ENCODE data around the gene GCNT1.
A peak's percentile ranks its signal among the peaks of the same experiment; 100 is the strongest.
"Not testable (repeated sequence)": the region's sequence is repeated elsewhere in the genome, so short reads cannot be mapped to it uniquely, and the experiment has no call there.

GCNT1 gene

DNA sequence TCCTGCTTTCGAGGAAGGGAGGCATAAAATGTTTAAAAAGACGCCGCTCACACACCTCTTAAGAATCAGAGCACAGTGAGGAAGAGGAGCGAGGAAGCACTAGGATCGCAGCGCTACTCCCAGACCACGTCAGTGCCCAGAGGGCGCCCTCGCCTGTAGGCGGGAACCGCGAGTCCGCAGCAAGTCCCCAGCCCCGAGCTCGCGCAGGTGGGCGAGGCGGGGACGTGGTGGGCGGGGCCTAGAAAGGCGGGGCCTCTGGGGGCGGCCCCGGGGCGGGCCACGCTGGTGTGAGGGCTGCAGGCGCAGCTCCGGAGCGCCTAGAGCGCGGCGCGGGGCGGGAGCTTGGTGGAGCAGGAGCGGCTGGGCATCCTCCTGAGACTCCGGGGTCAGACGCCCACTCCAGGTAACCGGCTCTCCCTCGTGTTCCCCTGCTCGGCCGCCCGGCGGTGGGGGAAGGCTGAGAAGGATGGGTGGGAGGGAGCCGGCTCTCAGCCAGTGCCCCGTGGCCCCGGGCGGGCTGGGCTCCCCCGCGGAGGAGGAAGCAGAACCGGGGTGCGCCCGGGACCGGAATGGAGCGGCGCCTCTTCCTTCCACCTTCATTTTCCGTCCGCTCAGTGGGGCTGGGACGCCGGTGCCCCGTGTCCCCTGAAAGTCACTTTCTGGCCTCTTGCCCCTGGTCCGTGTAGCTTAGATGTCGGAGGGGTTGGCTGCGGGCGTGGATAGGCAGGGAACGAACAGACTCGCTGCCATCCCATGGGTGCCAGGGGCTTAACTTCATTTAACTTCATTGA is at the start of gene GCNT1:
GCNT1 (plus strand) TSS at position 280 of the 791 bp plus-strand sequence. CDS start 43,200 bp downstream, outside the sequence.
- DNase-seq (ENCODE audit: low read depth), result peak; percentile 89

DNA sequence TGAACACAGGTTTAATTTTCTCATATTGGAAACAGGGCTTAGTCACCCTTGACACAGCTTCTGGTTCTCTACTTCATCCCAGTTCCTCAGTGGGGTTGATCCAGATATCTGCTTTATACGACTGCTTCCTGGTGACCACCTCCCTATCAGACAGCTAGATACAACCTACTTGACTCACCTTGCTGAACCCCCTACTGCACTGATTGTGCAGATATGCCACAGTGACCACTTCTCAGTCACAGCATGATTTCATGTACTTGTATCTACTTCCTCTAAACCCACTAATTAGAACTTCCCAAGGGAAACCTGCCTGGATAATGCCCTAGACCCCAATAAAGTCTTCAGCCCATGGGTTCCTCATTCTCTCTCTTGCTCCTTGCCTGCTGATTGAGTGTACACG is 46.3 kb upstream of the GCNT1 start:
- no peak for DNase-seq (ENCODE audit: low read depth)

DNA sequence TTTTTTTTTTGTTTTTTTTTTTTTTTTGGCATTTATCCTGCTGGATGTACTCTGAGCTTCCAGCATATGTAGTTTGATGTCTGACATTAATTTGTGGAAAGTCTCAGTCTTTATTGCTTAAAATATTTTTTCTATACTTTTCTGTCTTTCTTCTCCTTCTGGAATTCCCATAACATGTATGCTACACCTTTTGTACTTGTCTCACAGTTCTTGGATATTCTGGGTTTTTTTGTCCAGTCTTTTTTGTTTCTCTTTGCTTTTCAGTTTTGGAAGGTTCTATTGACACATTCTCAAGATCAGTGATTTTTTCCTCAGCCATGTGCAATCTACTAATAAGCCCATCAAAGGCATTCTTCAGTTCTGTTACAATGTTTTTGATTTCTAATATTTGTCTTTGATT is 45.3 kb upstream of the GCNT1 start:
- no peak for DNase-seq (ENCODE audit: low read depth)

DNA sequence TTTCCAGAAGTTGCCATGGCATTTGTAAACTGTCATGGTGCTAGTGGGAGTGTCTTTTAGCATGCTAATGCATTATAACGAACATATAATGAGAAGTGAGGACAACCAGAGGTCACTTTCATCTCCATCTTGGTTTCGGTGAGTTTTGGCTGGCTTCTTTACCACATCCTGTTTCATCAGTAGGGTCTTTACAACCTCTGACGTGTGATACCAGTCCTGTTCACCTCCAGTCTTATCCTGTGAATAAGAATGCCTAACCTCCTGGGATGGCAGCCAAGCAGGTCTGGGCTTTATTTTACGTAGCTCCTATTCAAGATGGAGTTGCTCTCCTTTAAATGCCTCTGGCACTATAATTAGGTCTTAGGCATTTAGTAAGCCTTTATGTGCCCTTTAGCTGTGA is 44.3 kb upstream of the GCNT1 start:
- DNase-seq (ENCODE audit: low read depth), result no peak

DNA sequence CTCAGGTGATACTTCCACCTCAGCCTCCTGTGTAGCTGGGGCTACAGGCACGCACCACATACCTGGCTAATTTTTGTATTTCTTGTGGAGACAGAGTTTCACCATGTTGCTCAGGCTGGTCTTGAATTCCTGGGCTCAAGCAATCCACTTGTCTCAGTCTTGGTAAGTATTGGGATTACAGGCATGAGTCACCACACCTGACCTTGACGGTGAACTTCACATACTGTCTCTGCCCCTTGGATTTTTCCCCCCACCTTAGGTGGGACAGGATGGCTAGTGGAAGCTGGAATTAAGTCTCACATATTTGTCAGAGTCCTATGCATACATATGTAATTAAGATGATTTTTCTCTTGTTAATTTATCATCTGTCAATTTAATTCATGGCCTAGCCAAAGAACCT is 43.8 kb upstream of the GCNT1 start:
- DNase-seq (ENCODE audit: low read depth), result no peak

DNA sequence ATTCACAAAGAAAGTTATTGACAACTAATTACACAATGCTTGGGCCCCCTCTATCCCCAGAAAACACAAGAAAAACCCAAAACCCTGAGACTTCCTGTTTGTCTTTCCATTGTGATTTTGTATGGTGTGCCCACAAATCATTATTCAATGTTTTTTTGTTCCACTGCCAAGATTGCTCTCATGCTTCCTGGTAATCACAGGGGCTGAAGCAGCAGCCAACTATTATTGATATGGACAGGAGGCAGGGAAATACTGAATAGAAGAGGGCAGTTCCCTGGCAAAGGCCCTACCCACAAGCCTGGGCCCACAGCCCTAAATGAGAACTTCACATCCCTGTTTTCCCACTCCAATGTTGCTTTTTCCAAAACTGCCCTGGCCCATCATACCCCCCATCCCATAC is 43.3 kb upstream of the GCNT1 start:
- DNase-seq (ENCODE audit: low read depth), result no peak

DNA sequence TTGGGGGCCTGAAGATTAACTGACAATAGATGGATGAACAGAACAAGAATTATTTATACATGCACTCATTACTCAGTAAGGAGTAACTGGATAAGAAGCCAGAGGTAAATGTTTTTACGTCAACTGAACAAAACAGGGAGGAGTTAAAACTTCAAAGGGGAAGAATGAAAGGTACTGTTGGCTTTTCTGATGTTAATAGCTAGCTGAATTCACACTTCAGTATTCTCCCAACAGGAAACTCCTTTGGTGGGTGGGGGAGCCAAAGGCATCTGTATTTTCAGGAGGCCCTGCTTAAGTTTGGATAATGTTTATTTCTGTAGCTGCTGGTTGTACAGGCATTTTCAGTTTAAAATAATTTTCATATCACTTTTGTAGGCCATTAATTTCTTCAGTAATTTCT is 41.6 kb upstream of the GCNT1 start:
- no peak for DNase-seq (ENCODE audit: low read depth)

DNA sequence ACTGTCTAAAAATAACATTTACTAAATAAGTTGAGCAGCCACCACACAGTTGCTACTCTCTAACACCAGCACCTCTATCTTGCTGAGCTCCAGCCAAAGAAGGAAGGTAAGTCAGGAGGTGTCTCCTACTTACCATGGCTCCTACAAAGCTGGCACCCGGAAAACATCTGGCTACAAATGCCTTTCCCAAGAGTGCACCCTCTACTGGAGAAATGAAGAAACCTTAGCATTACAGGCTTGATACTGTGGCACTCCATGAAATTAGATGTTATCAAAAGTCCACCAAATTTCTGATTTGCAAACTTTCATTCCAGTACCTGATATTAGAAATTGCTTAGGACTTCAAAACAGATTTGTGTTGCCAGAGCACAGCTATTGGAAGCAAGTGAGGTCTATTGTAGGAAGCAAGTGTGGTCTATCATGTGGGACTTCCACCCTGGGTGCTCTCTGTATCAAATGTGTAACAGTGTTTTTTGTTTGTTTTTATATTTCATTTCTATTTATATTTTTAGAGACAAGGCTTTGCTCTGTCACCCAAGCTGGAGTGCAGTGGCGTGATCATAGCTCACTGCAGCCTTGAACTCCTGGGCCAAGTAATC is 39.1 kb upstream of the GCNT1 start:
- no peak for DNase-seq (ENCODE audit: low read depth)

DNA sequence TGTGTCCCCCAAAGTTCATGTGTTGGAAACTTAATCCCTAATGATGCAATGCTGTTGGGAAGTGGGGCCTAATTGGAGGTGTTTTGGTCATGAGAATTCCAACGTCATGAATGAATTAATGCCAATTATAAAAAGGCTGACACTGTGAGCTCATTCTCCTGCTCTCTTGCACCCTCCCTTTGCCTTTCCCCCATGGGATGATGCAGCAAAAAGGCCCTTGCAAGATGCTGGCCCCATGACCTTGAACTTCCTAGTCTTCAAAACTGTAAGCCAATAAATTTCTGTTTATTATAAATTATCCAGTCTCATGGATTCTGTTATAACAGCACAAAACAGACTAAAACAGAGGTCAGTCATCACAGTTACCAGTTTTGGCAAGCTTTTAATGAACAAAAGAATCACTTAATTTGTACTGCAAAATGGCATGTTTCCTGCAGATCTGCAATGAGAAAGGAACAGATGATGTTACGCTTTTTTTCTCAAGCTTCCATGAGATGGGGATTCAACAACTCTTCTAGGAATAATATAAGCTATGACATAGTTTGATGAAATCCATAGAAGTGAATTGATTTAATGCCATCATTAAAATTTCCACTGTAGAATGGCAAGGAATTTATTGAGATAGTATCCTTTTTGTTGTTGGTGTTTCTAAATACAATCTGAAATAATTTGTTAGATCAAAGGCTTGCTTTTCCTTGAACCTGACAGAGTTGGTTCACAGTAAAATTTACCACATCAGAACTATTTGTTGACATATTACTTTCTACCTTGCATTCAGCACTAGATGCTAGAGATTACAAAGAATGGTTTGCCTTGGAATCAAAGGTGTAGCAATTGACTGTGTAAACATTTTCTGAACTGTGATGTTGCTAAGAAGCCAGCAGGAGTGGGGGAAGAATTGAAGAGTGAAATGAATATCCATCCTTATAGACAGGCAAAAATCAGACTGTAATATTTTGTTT is 35.5 kb upstream of the GCNT1 start:
- no peak for DNase-seq (ENCODE audit: low read depth)

DNA sequence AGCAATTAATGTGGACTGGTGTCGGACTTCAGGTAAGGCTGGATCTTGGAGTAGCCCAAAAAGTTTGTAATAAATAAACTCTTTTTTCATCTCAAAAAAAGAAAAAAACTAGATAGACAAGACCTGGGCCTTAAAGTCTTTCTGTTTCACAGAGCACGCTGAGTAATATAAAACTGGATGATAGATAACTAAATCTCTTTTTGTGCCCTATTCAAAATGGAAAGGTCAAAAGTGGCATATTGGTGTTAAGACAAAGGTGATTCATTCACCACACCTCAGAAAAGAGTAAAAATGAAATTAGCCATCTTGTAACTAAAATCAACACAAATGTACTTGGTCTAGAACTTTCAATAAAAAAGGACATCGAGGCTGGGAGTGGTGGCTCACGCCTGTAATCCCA is 34.5 kb upstream of the GCNT1 start:
- DNase-seq (ENCODE audit: low read depth), result no peak

DNA sequence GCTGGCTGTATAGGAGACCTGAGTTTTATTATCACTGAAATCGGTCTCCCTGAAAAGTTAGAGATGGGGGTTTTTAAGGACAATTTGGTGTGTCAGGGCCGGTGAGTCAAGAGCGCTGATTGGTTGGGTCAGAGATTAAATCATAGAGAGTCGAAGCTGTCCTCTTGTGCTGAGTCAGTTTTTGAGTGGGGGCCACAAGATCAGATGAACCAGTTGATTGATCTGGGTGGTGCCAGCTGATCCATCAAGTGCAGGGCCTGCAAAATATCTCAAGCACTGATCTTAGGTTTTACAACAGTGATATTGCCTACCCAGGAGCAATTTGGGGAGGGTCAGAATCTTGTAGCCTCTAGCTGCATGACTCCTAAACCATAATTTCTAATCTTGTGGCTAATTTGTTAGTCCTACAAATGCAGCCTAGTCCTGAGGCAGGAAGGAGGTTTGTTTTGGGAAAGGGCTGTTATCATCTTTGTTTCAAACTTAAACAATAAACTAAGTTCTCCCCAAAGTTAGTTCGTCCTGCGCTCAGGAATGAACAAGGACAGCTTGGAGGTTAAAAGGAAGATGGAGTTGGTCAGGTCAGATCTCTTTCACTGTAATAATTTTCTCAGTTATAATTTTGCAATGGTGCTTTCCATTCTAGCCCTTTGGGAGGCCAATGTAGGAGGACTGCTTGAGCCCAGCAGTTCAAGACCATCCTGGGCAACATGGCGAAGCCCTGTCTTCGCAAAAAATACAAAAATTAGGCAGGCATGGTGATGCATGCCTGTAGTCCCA is 33.1 kb upstream of the GCNT1 start:
- DNase-seq (ENCODE audit: low read depth), result no peak

DNA sequence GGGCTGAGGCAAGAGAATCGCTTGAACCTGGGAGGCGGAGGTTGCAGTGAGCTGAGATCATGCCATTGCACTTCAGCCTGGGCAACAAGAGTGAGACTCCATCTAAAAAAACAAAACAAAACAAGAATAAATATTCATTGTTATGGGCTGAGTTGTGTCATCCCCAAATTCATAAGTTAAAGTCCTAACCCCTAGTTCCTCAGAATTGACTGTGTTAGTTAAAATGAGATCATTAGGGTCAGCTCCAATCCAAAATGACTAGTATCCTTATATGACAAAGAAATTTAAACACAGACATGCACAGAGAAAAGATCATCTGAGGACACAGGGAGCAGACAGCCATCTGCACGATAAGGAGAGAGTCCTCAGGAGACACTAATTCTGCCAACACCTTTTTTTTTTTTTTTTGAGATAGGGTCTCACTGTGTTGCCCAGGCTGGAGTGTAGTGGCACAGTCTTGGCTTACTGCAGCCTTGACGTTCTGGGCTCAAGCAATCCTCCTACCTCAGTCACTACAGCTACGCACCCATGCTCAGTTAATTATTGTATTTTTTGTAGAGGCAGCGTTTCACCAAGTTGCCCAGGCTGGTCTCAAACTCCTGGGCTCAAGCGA is 32.1 kb upstream of the GCNT1 start:
- no peak for DNase-seq (ENCODE audit: low read depth)

DNA sequence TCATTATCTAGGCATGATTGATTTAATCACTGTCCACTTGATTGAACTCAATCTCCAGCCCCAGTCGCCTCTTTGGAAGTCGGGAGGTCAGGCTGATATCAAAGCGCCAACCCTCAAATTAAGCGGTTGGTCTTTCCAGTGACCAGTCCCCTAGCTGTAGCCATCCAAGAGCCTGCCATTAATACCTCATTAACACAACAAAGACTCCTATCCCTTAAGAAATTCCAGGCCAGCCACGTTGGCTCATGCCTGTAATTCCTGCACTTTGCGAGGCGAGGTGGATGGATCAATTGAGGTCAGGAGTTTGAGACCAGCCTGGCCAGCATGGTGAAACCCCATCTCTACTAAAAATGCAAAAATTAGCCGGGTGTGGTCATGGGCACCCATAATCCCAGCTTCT is 27.4 kb upstream of the GCNT1 start:
- no peak for DNase-seq (ENCODE audit: low read depth)

DNA sequence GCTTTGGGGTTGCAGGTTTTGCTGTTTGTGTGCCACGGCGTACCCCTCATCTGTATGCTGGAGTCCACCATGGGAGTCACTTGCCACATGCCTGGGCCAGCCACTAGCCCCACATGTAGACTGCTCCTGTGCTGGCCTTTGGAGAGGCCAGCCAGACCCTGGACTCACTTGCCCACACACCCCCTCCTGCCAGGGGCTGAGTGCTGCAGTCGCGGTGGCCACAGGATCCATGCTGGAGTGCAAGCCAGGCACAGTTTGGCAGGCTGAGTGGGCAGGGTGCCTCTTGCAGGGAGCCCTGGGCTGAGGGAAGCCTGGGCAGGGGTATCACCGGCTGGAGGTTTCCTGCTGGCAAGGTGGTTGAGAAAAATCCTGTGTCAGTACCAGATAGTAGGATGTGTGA is 25.6 kb upstream of the GCNT1 start:
- DNase-seq (ENCODE audit: low read depth), result no peak

DNA sequence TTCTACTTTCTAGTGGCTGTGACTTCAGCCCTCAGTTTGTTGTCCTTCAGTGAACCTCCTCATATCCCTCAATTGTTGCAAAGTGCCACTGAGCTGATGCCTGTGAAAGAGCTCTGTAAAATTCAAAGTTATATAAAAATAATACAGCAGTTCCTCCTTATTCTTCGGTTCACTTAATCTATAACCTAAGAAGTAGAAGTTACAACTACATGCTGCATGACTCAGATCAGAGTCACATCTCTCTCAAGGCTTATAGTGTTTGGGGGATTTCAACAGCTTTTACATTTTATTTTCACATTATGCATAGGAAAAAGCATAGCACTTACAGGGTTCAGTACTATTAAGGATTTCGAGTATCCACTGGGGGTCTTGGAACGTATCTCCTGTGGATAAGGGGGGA is 25.1 kb upstream of the GCNT1 start:
- DNase-seq (ENCODE audit: low read depth), result no peak

DNA sequence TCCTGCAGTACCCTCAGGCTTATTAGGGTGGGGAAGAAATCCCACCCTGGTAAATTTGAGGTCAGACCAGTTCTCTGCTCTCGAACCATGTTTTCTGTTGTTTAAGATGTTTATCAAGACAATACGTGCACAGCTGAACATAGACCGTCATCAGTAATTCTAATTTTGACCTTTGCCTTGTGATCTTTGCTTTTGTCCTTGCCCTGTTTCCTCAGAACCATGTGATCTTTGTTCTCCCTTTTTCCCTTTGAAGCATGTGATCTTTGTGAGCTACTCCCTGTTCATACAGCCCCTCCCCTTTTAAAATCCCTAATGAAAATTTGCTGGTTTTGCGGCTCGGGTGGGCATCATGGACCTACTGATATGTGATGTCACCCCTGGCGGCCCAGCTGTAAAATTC is 24.1 kb upstream of the GCNT1 start:
- DNase-seq (ENCODE audit: low read depth), result not testable (repeated sequence)

DNA sequence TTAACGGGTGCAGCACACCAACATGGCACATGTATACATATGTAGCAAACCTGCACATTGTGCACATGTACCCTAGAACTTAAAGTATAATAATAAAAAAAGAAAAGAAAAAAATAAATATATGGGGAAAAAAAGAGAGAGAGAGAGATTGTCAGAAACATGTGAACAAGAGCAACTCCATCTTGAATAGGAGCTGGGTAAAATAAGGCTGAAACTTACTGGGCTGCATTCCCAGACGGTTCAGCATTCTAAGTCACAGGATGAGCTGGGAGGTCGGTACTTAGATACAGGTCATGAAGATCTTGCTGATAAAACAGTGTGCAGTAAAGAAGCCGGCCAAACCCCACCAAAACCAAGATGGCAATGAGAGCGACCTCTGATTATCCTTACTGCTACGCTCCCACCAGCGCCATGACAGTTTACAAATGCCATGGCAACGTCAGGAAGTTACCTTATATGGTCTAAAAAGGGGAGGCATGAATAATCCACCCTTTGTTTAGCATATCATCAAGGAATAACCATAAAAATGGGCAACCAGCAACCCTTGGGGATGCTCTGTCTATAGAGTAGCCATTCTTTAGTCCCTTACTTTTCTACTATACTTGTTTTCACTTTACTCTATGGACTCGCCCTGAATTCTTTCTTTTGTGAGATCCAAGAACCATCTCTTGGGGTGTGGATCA is 21.8 kb upstream of the GCNT1 start:
- DNase-seq (ENCODE audit: low read depth), result not testable (repeated sequence)

DNA sequence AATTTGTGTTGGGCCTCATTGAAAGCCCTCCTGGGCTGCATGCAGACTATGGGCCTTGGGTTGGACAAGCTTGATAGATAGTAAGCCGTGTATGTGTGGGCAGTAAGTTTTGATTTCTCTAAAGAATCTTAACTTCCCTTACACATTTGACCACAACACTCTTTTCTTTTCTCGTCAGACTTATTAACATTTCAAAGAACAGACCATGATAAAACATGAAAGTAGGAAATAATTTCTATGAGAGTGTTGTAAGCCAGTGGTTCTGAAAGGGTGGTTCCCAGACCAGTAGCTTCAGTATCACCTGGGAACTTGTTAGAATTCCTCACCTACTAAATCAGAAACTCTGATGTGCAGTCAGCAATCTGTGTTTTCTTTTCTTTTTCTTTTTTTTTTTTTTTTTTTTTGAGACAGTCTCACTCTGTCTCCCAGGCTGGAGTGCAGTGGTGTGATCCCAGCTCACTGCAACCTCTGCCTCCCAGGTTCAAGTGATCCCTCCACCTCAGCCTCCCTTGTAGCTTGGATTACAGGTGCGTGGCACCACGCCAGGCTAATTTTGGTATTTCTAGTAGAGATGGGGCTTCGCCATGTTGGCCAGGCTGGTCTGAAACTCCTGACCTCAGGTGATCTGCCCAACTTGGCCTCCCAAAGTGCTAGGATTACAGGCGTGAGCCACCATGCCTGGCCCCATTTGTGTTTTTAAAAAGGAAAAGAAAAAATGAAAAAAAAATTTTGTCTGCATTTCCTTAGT is 20.0 kb upstream of the GCNT1 start:
- no peak for DNase-seq (ENCODE audit: low read depth)

DNA sequence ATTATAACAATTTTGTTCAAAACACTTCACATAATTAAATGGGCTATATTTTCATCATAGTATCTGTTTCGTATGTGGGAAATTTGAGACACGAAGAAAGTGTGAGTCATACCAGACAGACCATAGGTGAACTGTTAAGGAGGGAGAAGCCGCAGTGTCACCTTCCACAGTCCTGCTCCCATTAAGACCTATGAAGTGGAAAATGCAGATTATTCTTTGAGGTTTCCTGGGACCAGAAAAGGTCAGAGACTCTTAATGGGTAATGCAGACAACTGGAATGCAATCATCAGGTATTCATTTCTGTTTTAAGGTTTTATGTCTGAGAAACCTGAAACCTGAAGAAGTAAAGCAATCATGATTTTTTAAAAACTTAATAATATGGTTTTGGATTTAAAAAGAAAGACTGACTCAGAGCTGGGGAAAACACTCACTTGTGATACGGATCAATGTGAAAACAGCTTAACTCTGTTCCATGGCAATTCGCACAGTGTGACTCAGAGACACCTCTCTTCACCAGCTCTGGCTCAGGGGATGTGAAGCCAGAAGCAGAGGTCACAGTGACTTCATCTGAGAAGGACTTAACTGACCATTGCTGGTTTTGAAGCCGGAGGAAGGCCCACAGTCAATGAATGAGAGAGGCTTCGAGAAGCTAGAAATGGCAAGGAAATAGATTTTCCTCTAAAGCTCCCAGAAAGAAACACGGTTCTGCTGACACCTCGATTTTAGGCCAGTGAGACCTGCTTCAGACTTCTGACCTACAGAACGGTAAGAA is 17.2 kb upstream of the GCNT1 start:
- no peak for DNase-seq (ENCODE audit: low read depth)

Data from stimulated activated CD8-positive, alpha-beta memory T cell treated with anti-CD3 and anti-CD28 coated beads, Interleukin-12 subunit alpha, Interleukin-12 subunit beta, amount 100 ng/mL, for 4 hours (primary cell).